Left ventricle myocardium inferior (tissue), 1 donor: ENCODE measurements around the gene ATP6V1F. TPM values are rescaled to one million over a fixed set of nuclear protein-coding genes. Genes with fewer than 3 reads are reported as not detected.

Experiments used
- DNase-seq: peaks from one replicate; pipeline ENCODE4 v3.0.0-alpha.2; 2020
- H3K27ac ChIP-seq: fragments of 200-600 bp; replicated peaks from 2 replicates; pipeline ENCODE4 v1.8.0; 2021
- H3K27me3 ChIP-seq: fragments of 200-600 bp; 2 replicates; pipeline ENCODE4 v1.8.0; 2021; ENCODE audit warnings: low read depth
- H3K36me3 ChIP-seq: fragments of 200-600 bp; 2 replicates; pipeline ENCODE4 v1.8.0; 2021
- H3K4me1 ChIP-seq: fragments of 200-600 bp; 2 replicates; pipeline ENCODE4 v1.8.0; 2021
- H3K4me3 ChIP-seq: fragments of 200-600 bp; 2 replicates; pipeline ENCODE4 v1.8.0; 2021; ENCODE audit warnings: mild to moderate bottlenecking, moderate library complexity
- H3K9me3 ChIP-seq: fragments of 200-600 bp; replicated peaks from 2 replicates; pipeline ENCODE4 v1.8.0; 2021
- CTCF ChIP-seq: fragments of 200-600 bp; IDR thresholded peaks from 2 replicates; pipeline ENCODE4 v1.8.0; 2021; ENCODE audit warnings: antibody characterized with exemption, mild to moderate bottlenecking, borderline replicate concordance
- intact Hi-C: fragments of 100-400 bp; cut with micrococcal nuclease; formaldehyde crosslinking; loops from one replicate; pipeline ENCODE4 v1.11.0; 2022
- total RNA-seq: library from RNA; stranded (reverse); fragmentation: NEBNext Ultra II Directional; extraction: Animal tissue kit (Norgen Biotek cat#: 25700); gene quantifications from one replicate; pipeline ENCODE4 v1.2.1, GENCODE V29; 2021
- donor health status: DM: no; HTN: yes; CAD: no; lungs with severe emphysema.

The ATP6V1F gene
- total RNA-seq, 1 donor from 2014 or later: 101 TPM

- DNase-seq: no peak
- no peak for TF ChIP-seq CTCF
- Histone ChIP-seq H3K9me3 (no peaks in the 10 kb centered on the region), H3K4me3 (no peak overlapping the region), H3K27ac (no peak overlapping the region), H3K4me1 (peaks cover 29% of the 10 kb centered on the region), H3K27me3 (peaks cover 86% of the 10 kb centered on the region), H3K36me3 (no peaks in the 10 kb centered on the region)
- intact Hi-C loops: no loop called here
Observed at GRCh38 chr7:128913870-128914565, 51.4 kb downstream of the ATP6V1F start.

DNA sequence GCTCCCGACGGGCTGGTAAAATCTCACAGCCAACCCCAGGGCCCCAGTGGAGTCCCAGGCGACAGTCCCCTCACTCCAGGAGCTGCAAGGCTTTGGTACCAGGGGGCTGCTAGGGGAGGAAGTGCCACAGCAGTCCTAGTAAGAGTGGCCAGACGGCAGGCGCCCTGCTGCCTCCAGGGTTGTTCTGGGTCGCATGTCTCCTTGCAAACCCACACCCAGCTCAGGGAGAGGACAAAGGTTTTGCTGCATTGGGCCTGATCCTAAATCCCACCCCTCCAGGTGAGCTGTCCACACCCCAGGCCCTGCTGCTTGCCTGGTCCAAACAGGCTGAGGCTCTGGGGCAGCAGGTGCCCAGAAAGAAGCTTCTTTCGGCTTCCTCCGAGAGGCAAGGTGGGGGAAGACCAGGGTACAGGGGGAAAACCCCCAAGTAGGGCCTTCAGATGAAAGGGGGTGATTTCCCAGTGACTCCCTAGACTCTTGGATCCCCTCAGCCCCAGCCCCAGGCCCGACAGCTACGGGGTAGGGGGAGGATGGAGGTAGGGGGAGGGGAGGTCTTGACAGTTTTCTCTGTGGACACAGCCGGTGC is 52.0 kb downstream of the ATP6V1F start:
- Histone ChIP-seq H3K27me3 (peaks cover 86% of the 10 kb centered on the region), H3K9me3 (no peaks in the 10 kb centered on the region), H3K36me3 (no peaks in the 10 kb centered on the region), H3K4me1 (peaks cover 24% of the 10 kb centered on the region), H3K27ac (no peak overlapping the region), H3K4me3 (peak overlapping the region; percentile 46)
- no peak for TF ChIP-seq CTCF
- no peak for DNase-seq
- intact Hi-C loops: no loop called here

DNA sequence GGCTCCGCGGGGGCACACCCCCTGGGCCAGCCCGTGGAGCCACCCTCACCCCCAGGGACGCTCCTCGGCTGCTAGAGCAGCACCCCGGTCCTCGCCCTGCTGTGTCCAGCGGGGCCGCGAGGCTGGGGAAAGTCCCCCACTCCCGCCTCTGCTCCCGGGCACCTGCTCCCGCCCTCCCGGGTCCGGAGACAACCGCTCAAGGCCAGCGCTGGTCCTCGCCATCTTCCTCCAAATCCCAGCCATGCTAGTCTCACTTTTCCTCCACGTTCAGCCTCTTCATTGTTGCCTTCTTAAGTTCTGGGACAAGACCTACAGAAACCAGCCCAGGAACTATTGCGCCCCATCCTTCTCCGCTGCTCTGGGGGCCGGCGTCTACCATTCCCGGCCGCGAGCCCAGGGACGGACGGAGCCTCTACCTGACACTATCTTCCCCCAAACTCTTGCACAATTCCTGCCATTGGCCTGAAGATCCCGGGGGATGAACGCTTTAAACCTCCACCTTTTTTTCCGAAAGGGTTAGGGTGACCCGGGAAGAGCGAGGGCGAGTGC is 52.7 kb downstream of the ATP6V1F start:
- H3K27ac ChIP-seq: no peak overlapping the region
- H3K4me1 ChIP-seq: peaks cover 17% of the 10 kb centered on the region
- intact Hi-C loops: no loop called here
- TF ChIP-seq CTCF: no peak
- peaks cover 86% of the 10 kb centered on the region for H3K27me3 ChIP-seq
- H3K9me3 ChIP-seq: no peaks in the 10 kb centered on the region
- H3K36me3 ChIP-seq: no peaks in the 10 kb centered on the region
- H3K4me3 ChIP-seq: peak overlapping the region; percentile 46
- no peak for DNase-seq

Other genes starting within 250 kb of the ATP6V1F start
- gene GARIN1A, start 190.6 kb upstream of the ATP6V1F start, total RNA-seq: 1.6 TPM
- gene CALU, start 123.5 kb upstream of the ATP6V1F start, total RNA-seq: 236 TPM
- gene OPN1SW, start 87.1 kb upstream of the ATP6V1F start, total RNA-seq: not detected
- 8.2 TPM for gene CCDC136, start 70.9 kb upstream of the ATP6V1F start, total RNA-seq
- gene FLNC, start 32.5 kb upstream of the ATP6V1F start, total RNA-seq: 839 TPM
- gene KCP, start 47.9 kb downstream of the ATP6V1F start, total RNA-seq: 0.19 TPM
- 2.2 TPM for gene IRF5, start 75.1 kb downstream of the ATP6V1F start, total RNA-seq
- gene TNPO3, start 192.3 kb downstream of the ATP6V1F start, total RNA-seq: 32.6 TPM